GF-D8 (cell line): ENCODE results near the gene IER5L.
"Not testable (repeated sequence)": the region's sequence is repeated elsewhere in the genome, so short reads cannot be mapped to it uniquely, and the experiment has no call there.

ENCODE experiments used
- DNase-seq: peaks from one replicate; lab custom pipeline; 2025; lab: John Stamatoyannopoulos, UW

The IER5L gene

GRCh38 chr9:129178568-129179382 is 714 bp upstream of the IER5L start:
- no peak for DNase-seq

- DNase-seq: no peak
These were observed 644 bp downstream of the IER5L start for GRCh38 chr9:129177443-129177790.

- DNase-seq: no peak
These were observed 1.2 kb downstream of the IER5L start for GRCh38 chr9:129176701-129177442.

- DNase-seq: peak; percentile 77
These were observed 2.0 kb downstream of the IER5L start for GRCh38 chr9:129175825-129176633.

GRCh38 chr9:129175515-129175824 is 2.6 kb downstream of the IER5L start:
- no peak for DNase-seq

GRCh38 chr9:129174724-129175514 is 3.1 kb downstream of the IER5L start:
- peak; percentile 30 for DNase-seq

- peak; percentile 25 for DNase-seq
These were observed 3.8 kb downstream of the IER5L start for GRCh38 chr9:129174102-129174723.

- no peak for DNase-seq
These were observed 4.6 kb downstream of the IER5L start for GRCh38 chr9:129173296-129174101.

GRCh38 chr9:129172816-129173215 is 5.2 kb downstream of the IER5L start:
- DNase-seq: no peak

- no peak for DNase-seq
These were observed 5.9 kb downstream of the IER5L start for GRCh38 chr9:129171993-129172751.

GRCh38 chr9:129170229-129170628 is 7.8 kb downstream of the IER5L start:
- no peak for DNase-seq

- DNase-seq: peak; percentile 67
These were observed 11.2 kb downstream of the IER5L start for GRCh38 chr9:129166623-129167557.

- DNase-seq: no peak
These were observed 12.9 kb downstream of the IER5L start for GRCh38 chr9:129165198-129165597.

GRCh38 chr9:129164246-129164930 is 13.7 kb downstream of the IER5L start:
- DNase-seq: no peak

- no peak for DNase-seq
These were observed 14.3 kb downstream of the IER5L start for GRCh38 chr9:129163753-129164152.

- DNase-seq: not testable (repeated sequence)
These were observed 14.8 kb downstream of the IER5L start for GRCh38 chr9:129163198-129163670.

GRCh38 chr9:129162497-129163197 is 15.4 kb downstream of the IER5L start:
- no peak for DNase-seq

GRCh38 chr9:129161534-129161837 is 16.6 kb downstream of the IER5L start:
- DNase-seq: no peak
